Measurements from ENCODE around the gene KCNJ8.
"Not testable (repeated sequence)": the region's sequence is repeated elsewhere in the genome, so short reads cannot be mapped to it uniquely, and the experiment has no call there.

Gene KCNJ8

DNA sequence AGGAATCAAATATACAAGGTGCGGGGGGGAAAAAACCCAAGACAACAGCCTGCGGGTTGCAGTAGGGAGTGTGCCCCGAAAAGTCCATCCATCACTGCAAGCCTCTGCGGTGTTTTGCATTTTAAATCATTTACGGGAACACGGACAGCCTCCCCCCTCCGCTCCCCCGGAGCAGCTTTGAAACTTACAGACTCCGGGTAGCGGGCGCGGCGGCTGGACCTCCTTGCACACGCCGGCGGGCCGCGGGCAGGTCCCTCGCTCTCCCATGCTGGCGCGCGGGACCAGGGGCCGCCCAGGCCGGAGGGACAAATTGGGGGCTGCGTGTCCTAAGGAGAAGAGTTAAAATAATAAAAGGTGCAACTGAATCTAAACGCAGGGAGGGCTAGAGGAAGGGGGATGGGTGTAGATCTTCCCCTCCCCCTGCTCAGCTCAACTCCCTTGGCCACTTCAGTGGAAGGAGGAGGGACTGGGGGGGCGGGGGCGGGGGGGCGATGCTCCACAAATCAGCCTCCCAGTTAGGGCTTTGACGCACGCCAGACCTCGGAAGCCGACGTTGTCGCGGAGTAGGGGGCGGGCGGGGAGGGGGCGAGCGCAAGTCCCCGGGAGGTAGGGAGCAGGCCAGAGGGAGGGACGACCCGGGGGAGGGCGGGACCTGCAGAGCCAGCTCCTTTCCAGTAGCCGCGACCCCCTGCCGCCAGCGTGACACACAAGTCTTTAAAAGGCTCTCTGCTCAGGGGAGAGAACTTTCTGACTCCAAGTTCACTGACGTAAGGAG is at the start of gene KCNJ8:
TSS of gene KCNJ8 (minus strand) at position 349 of the 775 bp plus-strand sequence. CDS start 1,090 bp downstream, outside the sequence.
- DNase-seq, result no peak

DNA sequence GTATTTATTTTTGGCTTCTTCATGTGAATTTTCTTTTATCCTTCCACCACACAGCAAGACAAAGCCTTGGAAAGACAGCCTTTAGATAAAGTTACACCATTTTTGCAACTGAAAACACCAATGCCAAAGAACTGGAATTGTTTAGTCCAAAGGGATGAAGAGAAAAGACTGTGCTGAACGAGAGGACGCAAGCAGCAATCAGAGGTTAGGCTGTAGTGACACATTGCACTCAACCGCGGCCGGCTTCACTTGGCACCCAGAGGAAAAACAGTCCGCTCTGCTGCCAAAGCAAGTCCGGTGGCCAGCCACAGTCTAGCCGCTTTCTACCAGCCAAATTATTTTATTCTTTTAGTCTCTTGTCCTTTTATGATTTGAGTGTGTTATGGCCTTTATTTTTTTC is 49.1 kb upstream of the KCNJ8 start:
- DNase-seq, result no peak

DNA sequence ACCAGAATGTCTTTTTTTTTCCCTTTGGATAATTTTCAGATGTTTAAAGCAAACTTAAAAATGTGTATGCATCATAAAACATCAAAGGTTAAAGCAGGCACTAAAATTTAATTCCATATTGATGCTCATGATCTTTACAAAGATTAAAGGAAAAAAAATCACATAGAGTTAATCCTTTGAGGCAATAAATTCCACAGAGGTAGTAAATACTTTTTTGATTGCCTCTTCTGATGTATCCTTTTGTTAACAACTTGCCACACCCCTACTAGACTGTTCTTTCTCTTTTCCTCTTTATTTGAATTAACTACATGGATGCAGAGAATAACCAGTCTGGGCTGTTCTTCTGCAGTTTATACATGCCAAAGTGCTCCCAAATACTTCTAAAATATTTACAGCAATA is 45.2 kb upstream of the KCNJ8 start:
- no peak for DNase-seq

DNA sequence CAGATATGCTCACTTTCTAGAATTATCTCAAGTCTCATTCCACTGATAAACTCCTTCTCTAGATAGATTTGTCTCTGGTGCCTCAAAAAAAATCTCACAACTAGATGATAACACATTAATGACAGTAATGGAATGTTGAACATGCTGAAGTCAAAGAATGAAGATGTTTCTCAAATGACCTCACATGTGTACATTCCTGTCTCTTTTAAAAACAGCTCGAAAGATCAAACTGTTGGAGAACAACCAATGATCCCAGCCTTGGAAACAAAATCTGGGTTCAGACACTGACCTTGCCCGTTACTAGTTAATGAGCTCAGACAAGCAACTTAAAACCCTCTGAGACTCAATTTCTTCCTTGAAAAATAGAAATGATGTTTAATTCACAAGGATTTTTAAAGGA is 44.7 kb upstream of the KCNJ8 start:
- no peak for DNase-seq

DNA sequence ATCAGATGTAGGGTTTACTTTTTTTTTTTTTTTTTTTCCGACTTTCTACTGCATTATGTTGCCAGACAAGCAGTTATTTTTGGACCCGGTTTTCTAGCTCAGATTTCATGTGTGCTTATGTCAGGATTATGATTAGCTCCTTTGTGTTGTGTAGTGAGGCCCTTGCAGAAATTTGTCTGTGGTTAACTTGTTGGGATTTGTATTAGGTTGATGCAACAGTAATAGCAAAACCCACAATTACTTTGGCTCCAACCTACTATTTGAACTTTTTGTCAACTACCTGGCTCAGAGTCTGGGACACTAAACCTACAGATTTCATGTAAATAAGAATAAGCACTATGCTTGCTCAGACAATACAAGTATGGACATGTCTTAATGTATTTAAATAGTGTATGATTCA is 44.1 kb upstream of the KCNJ8 start:
- no peak for DNase-seq

DNA sequence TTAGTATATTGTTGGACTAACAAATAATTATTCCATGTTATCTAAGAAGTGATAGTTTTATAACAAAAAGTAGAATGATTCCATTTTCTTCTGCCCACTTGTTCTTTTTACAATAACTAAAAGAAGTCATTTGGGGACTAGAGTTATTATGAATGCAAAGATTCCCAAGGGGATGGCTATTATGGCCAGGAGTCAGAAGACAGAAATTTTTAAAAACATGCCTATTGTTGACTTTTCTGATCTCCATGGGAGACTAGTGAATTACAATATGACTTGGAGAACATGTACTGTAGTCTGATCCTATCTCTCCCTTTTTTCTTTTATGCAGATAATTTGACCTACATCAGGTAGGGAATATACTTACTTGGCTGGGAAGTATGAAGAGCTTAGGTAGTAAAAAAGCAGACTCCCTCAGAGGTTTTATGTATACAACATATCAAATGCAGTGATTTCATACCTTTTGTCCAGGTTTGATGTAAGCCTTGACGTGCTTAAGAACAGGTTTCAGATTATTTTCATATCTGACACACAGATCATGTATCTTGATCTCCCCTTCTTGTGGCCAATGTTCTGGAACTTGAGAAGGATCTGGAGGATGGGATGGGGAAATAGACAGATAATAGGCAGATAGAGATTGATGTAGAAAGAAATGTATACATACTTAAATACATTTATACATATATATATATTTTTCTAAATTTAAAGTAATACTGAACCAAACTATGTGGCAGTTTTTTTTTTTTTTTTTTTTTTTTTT is 41.0 kb upstream of the KCNJ8 start:
- DNase-seq, result no peak

DNA sequence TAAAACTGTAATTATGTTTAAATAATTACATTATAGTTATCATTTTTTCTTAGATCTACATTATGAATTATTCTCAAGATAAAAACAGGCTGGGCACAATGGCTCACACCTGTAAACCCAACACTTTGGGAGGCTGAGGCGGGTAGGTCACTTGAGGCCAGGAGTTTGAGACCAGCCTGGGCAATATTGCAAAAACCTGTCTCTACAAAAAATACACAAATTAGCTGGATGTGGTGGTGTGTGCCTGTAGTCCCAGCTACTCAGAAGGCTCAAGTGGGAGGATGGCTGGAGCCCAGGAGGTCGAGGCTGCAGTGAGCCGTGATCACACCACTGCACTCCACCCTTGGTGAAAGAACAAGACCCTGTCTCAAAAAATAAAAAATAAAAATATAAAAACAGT is 40.3 kb upstream of the KCNJ8 start:
- DNase-seq, result no peak

DNA sequence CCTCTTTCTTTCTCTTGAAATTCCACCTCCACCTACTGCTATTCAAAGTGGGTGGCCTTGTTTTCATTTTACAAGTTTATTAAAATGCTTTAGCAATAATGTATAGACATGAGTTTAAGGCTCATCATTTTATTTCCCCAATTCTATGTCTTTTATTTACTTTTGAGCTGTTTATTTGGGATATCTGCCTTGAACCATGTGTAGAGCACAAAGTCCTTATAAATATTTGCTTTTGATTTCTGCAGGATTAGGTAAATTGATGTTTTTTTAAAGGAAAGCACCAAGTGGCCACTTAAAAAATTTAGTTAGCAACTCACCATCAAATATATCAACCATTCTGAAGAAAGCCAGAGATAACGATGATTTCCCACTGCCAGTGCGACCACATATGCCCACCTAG is 39.8 kb upstream of the KCNJ8 start:
- DNase-seq, result no peak

DNA sequence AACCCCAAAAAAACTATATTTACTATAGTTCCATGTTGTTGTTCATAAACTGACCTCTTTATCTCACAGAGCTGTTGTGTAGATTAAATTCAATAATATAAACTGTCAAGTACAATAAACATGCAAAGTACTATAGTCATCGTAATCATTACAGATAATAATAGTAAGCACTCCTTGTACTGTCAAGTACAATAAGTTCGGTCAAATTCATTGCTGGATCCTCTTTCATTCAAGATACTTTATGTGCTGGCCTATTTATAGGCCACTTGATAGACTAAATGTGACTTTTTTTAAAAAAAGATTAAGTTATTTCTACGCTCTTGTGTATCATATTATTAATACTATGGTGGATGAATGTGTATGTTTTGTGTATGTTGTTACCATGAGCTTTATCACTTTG is 39.2 kb upstream of the KCNJ8 start:
- DNase-seq, result no peak

DNA sequence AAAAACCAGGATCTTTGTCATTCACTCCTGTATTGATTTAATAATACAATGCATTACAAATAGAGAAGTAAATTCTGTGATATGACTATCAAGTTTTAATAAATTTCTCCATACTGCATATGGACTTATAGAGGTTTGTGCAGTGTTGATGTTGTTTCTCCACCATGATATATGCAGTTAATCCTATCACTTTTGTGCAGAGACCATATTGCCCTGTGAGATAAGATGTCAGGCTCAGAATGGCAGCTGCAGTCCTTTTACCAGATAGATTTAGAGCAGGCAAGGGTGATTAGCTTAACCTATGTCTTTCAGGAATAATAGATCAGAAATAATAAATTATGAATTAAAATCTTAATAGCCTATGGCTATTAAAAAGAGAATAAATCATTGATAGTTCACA is 38.6 kb upstream of the KCNJ8 start:
- DNase-seq, result no peak

DNA sequence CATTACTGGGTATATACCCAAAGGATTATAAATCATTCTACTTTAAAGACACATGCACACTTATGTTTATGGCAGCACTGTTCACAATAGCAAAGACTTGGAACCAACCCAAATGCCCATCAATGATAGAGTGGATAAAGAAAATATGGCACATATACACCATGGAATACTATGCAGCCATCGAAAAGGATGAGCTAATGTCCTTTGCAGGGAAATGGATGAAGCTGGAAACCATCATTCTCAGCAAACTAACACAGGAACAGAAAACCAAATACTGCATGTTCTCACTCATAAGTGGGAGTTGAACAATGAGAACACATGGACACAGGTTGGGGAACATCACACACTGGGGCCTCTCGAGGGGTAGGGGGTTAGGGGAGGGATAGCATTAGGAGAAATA is 37.8 kb upstream of the KCNJ8 start:
- DNase-seq, result not testable (repeated sequence)

DNA sequence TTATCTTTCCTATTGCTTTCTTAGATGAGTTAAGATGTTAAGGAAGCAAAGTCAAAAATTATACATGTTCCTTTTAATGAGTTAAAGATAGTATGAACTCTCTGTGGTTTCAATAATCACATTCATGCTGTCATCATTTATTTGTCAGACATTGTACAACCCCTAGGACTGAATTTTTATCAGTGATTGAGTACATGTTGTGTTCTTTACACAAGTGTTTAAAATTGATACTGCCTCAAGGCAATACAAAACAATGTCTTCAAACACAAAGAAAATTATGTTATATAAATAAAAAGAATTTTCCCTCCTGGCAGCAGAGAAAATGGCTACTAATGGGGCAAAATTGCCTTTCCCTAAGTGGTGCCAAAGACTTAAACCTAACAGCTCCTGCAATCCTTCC is 34.6 kb upstream of the KCNJ8 start:
- no peak for DNase-seq

DNA sequence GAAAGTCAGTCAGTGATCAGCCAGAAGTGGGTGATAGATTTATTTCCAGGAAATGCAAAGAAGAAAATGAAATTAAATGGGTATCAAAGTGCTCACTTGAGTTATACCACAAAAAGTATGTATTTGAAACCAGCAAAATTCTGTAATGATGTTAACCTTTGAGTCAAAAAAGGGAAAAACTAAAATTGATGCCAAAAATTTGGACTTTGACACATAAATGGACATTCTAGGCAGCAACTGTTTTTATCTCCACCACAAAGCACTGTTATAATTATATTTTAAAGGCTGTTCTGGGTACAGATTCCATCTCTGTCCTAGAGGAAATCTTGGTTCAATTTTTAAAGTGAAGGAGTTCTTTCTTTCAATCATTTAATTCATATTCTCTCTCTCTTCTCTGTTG is 31.7 kb upstream of the KCNJ8 start:
- no peak for DNase-seq

DNA sequence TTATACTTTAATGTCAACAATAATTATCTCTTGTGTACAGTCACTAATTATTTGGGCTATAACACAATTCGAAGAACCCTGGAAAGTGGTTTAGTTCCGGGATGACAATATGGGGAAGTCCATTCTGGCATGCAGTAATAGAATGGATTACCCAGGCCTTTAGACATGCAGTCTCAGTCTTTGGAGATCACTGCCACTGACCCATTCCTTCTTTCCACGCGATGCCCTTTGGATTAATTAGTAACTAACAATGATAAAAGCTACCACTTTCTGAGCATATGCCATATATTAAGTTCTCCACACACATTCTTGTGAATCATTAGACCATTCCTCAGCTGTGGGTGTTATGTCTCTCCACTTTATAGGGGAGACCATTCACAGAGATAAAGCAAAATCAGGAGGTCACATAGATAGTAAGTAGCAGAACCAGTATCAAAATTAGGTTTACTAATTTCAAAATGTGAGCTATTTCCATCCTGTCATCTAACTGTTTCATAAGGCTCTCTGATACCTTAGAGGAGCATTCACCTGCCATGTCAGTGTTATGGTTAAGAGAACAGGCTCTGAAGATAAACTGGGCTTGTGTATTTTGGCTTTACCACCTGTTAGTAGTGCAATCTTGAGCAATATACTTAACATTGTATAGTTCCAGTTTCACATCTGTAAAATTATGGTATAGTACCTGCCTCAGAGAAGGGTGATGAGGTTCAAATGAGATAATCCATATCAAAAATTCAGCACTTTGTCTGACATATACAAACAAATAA is 27.2 kb upstream of the KCNJ8 start:
- no peak for DNase-seq

DNA sequence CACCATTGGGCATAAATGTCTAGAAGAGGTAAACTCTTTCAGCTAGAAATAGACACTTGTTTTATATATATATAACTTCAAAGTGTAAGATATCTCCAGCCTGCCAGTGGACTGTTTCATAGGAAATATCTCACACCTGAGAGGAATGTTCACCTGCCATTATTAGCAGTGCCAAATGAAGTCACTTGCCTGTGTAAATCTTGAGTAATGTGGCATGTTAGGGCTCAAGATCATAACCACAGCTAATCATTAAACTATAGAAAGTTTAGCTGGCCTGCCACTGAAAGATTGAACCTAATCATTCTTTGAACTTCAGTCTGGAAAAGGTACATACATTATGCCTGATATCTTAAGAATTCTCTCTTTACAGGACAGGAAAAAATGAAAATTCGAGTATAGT is 25.5 kb upstream of the KCNJ8 start:
- no peak for DNase-seq

DNA sequence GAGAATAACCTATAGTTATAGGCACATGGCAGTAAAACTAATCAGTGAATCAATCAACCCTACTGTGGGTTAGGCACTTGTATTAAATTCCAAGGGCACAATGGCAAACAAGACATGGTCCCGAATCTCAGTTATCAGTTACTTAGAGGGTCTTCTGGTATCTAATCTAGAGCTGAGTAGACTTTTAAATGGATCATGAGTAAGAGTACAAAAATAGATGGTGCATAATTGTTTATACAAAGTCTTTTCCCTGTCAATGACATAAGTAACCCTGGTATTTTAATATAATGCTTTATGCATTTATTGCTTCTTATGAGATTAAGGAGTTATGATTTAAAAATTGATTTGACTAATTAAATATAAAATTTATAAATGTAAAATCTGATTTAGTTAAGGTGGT is 23.0 kb upstream of the KCNJ8 start:
- DNase-seq, result no peak

DNA sequence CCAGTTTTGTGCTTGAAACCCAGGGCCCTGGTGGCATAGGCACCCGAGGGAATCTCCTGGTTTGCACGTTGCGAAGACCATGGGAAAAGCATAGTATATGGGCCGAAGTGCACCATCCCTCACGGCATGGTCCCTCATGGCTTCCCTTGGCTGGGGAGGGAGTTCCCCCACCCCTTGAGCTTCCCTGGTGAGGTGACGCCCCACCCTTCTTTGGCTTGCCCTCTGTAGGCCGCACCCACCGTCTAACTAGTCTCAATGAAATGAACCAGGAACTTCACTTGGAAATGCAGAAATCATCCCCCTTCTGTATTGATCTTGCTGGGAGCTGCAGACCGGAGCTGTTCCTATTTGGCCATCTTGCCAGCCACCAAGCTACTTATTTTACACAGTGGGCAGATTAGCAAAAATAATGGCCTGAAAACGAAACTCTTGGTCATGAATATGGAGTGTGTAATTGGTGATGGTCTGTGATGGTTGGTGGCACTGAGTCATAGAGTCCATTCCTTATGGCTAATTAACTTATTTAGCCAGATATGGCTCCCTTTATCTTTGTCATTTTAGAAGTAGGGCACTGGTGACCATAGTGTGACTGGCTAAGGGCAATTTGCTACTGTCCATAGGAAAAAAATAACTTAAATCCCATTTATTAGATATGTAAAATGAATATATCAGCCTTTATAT is 21.3 kb upstream of the KCNJ8 start:
- DNase-seq, result no peak

DNA sequence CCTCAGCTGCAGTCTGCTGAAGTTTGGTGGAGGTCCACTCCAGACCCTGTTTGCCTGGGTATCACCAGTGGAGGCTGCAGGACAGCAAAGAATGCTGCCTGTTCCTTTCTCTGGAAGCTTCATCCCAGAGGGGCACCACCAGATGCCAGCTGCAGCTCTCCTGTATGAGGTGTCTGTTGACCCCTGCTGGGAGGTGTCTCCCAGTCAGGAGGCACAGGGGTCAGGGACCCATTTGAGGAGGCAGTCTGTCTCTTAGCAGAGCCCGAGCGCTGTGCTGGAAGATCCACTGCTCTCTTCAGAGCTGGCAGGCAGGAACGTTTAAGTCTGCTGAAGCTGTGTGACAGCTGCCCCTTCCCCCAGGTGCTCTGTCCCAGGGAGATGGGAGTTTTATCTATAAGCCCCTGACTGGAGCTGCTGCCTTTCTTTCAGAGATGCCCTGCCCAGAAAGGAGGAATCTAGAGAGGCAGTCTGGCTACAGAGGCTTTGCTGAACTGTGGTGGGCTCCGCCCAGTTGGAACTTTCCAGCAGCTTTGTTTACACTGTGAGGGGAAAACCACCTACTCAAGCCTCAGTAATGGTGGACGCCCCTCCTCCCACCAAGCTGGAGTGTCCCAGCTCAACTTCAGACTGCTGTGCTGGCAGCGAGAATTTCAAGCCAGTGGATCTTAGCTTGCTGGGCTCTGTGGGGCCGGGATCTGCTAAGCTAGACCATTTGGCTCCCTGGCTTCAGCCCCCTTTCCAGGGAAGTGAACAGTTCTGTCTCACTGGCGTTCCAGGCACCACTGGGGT is 20.5 kb upstream of the KCNJ8 start:
- DNase-seq, result not testable (repeated sequence)

DNA sequence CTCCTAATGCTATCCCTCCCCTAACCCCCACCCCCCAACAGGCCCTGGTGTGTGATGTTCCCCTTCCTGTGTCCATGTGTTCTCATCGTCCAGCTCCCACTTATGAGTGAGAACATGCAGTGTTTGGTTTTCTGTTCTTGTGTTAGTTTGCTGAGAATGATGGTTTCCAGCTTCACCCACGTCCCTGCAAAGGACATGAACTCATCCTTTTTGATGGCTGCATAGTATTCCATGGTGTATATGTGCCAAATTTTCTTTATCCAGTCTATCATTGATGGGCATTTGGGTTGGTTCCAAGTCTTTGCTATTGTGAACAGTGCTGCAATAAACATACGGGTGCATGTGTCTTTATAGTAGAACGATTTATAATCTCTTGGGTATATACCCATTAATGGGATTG is 15.2 kb upstream of the KCNJ8 start:
- DNase-seq, result not testable (repeated sequence)

DNA sequence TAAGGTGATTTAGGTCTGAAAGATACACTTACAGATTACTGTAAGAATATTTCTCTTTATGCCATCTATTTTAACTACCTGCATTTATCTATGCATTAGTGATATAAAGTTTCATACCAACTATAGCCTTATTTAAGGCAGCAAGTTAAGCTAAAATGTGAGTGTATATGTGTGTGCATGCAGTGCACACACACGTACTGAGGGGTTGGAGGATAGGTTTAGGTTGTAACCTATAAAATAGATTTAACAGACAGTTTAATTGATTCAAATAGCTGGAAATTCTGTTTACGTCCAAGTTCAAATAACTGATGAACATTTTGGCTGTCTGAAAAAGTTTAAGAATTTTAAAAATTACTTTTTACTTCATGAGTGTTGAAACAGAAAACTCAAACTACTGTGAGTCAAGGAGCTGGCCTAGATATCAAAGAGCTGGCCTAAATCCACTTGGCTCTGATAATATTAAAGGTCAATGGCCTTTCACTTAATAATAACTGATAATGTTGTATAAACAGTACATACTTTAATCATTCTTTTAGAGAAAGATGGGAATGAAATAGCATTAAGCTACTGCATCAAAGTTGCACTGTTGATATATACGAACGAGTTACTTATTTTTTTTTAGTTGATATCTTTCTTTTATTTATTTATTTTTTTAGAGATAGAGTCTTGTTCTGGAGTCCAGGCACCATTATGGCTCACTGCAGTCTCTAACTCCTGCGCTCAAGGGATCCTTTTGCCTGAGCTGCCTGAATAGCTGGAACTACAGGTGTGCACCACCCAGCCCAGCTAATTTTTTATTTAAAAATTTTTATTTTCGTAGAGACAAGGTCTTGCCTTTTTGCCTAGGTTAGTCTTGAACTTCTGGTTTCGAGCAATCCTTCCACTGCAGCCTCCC is 13.8 kb upstream of the KCNJ8 start:
- no peak for DNase-seq

DNA sequence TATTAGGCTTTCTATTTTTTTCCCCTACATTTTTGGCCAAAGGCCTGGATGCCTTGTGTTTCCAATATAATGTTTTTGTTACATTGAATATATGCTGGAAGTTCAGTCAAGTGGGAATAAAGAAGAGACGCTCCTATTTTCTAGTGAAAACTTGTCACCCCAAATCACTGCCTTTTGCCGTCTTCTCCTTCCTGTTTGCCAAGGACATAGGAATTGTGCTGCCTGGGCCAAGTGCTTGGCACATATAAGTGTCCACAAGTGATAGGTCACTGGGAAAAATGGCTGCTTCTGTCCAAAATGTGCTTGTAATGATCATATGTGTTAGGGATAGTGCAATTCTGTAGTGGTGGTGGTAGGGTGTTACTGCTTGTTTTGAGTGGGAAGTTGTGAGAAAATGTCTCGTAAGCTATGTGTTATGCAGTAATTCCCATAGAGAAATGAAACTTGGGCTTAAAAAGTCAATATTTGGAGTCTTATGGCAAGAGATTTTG is 11.6 kb upstream of the KCNJ8 start:
- DNase-seq, result no peak
